IMR-90 (cell line): ENCODE measurements around the gene TTC24. TPM values are rescaled to one million over a fixed set of nuclear protein-coding genes. Genes with fewer than 3 reads are reported as not detected.

Source experiments
- ATAC-seq: fragments of 200-7000 bp; cut with Tn5 transposase; 2 replicates; pipeline ENCODE4 v1.9.1; 2020; ENCODE audit warnings: low read depth, mild to moderate bottlenecking, moderate library complexity
- BruUV-seq: library from RNA; stranded (reverse); fragments of 400-500 nt; replicated peaks from 2 replicates; lab custom pipeline; 2021; lab: Mats Ljungman, UMichigan
- CTCF ChIA-PET: fragments of 300-600 bp; formaldehyde crosslinking; extraction: SDS; loops from one replicate; lab custom pipeline; 2021; ENCODE audit warnings: antibody characterized with exemption; lab: Yijun Ruan, JAX
- POLR2A ChIA-PET: fragments of 300-600 bp; sonication (Branson Sonifier 250); formaldehyde crosslinking; loops from one replicate; lab custom pipeline; 2022; ENCODE audit warnings: antibody characterized with exemption; ENCODE audit not compliant: unreplicated experiment; lab: Charles Lee
- DNase-seq: peaks from one replicate; pipeline ENCODE4 v3.0.0; 2013
- H2AFZ ChIP-seq: replicated peaks from 2 replicates; pipeline ENCODE3; 2013; ENCODE audit warnings: low read length, mild to moderate bottlenecking; ENCODE audit not compliant: poor library complexity
- H2AK5ac ChIP-seq: 2 replicates; pipeline ENCODE4 v1.6.1; 2013; ENCODE audit warnings: low read depth, low read length, inconsistent platforms
- H2AK9ac ChIP-seq: replicated peaks from 2 replicates; pipeline ENCODE3; 2013; ENCODE audit warnings: mild to moderate bottlenecking, low read depth, low read length, moderate library complexity; ENCODE audit not compliant: poor library complexity
- H2BK120ac ChIP-seq: 2 replicates; pipeline ENCODE4 v1.6.1; 2013; ENCODE audit warnings: low read depth, low read length, inconsistent platforms
- H2BK15ac ChIP-seq: 3 replicates; pipeline ENCODE4 v1.6.1; 2013; ENCODE audit warnings: low read depth, low read length, inconsistent platforms
- H2BK20ac ChIP-seq: 2 replicates; pipeline ENCODE4 v1.6.1; 2013; ENCODE audit warnings: low read depth, mild to moderate bottlenecking, inconsistent platforms, low read length, moderate library complexity
- H2BK5ac ChIP-seq: 2 replicates; pipeline ENCODE4 v1.6.1; 2013; ENCODE audit warnings: mild to moderate bottlenecking, low read depth, low read length, inconsistent platforms; ENCODE audit not compliant: poor library complexity, severe bottlenecking
- H3K14ac ChIP-seq: replicated peaks from 2 replicates; pipeline ENCODE4 v1.6.1; 2013; ENCODE audit warnings: low read depth, low read length, inconsistent platforms
- H3K18ac ChIP-seq: 2 replicates; pipeline ENCODE4 v1.6.1; 2013; ENCODE audit warnings: low read depth, low read length, control low read depth
- H3K23ac ChIP-seq: 2 replicates; pipeline ENCODE4 v1.6.1; 2013; ENCODE audit warnings: low read depth, low read length, inconsistent platforms
- H3K27ac ChIP-seq: 2 replicates; pipeline ENCODE4 v1.5.1; 2013; ENCODE audit warnings: mild to moderate bottlenecking, control low read depth, low read length; ENCODE audit not compliant: insufficient read depth
- H3K27me3 ChIP-seq: 2 replicates; pipeline ENCODE4 v1.6.1; 2013; ENCODE audit warnings: low read length; ENCODE audit not compliant: control insufficient read depth, insufficient read depth
- H3K36me3 ChIP-seq: 2 replicates; pipeline ENCODE4 v1.6.1; 2013; ENCODE audit warnings: low read length, mixed read lengths; ENCODE audit not compliant: control insufficient read depth, insufficient read depth
- H3K4ac ChIP-seq: 2 replicates; pipeline ENCODE4 v1.6.1; 2013; ENCODE audit warnings: low read depth, low read length, inconsistent platforms
- H3K4me1 ChIP-seq: 2 replicates; pipeline ENCODE4 v1.6.1; 2013; ENCODE audit warnings: low read length, mixed read lengths; ENCODE audit not compliant: control insufficient read depth, insufficient read depth
- H3K4me2 ChIP-seq: 2 replicates; pipeline ENCODE4 v1.6.1; 2013; ENCODE audit warnings: low read depth, mild to moderate bottlenecking, control low read depth, low read length, moderate library complexity
- H3K4me3 ChIP-seq: 2 replicates; pipeline ENCODE4 v1.5.1; 2013; ENCODE audit warnings: low read depth, mild to moderate bottlenecking, control low read depth, low read length, moderate library complexity; ENCODE audit not compliant: insufficient read depth
- H3K56ac ChIP-seq: 2 replicates; pipeline ENCODE4 v1.6.1; 2013; ENCODE audit warnings: low read length, inconsistent platforms; ENCODE audit not compliant: insufficient read depth; ENCODE audit errors: extremely low read depth
- H3K79me1 ChIP-seq, 2 experiments: 2 replicates each; pipeline ENCODE4 v1.6.1; 2013; ENCODE audit warnings: low read length in 2 of 2, inconsistent platforms in 1 of 2, low read depth in 1 of 2
- H3K9ac ChIP-seq: 2 replicates; pipeline ENCODE4 v1.6.1; 2013; ENCODE audit warnings: low read depth, low read length, control low read depth
- H3K9me1 ChIP-seq: 2 replicates; pipeline ENCODE4 v1.6.1; 2013; ENCODE audit warnings: low read length, inconsistent platforms; ENCODE audit not compliant: insufficient read depth
- H3K9me3 ChIP-seq: 2 replicates; pipeline ENCODE4 v1.6.1; 2013; ENCODE audit warnings: low read length; ENCODE audit not compliant: control insufficient read depth, insufficient read depth
- H4K20me1 ChIP-seq: 2 replicates; pipeline ENCODE4 v1.6.1; 2013; ENCODE audit warnings: low read length, inconsistent platforms; ENCODE audit not compliant: insufficient read depth
- H4K5ac ChIP-seq: 2 replicates; pipeline ENCODE4 v1.6.1; 2013; ENCODE audit warnings: mild to moderate bottlenecking, low read depth, low read length, control low read depth
- H4K8ac ChIP-seq, 2 experiments: 2 replicates each; pipeline ENCODE4 v1.6.1; 2013; ENCODE audit warnings: low read depth in 2 of 2, low read length in 2 of 2, control low read depth in 1 of 2, inconsistent platforms in 1 of 2
- H4K91ac ChIP-seq: 2 replicates; pipeline ENCODE4 v1.6.1; 2013; ENCODE audit warnings: low read depth, low read length, inconsistent platforms; ENCODE audit not compliant: insufficient read depth
- BHLHE40 ChIP-seq: fragments of 150-350 bp; IDR thresholded peaks from 2 replicates; pipeline ENCODE4 v1.6.1; 2016; ENCODE audit warnings: mild to moderate bottlenecking, low read depth, low read length
- CEBPB ChIP-seq: IDR thresholded peaks from 2 replicates; pipeline ENCODE4 v1.6.1; 2012; ENCODE audit warnings: low read depth, low read length, improper control_type of control experiment
- FOS ChIP-seq: fragments of 150-350 bp; IDR thresholded peaks from 2 replicates; pipeline ENCODE4 v1.6.1; 2016; ENCODE audit warnings: low read depth, low read length
- MAFK ChIP-seq: IDR thresholded peaks from 2 replicates; pipeline ENCODE4 v1.6.1; 2012; ENCODE audit warnings: low read depth, low read length, improper control_type of control experiment
- MAZ ChIP-seq: IDR thresholded peaks from 2 replicates; pipeline ENCODE4 v1.6.1; 2012; ENCODE audit warnings: low read depth, mild to moderate bottlenecking, low read length, improper control_type of control experiment, moderate library complexity, borderline replicate concordance
- MXI1 ChIP-seq: IDR thresholded peaks from 2 replicates; pipeline ENCODE4 v1.6.1; 2012; ENCODE audit warnings: low read depth, mild to moderate bottlenecking, low read length, moderate library complexity, borderline replicate concordance
- NFE2L2 ChIP-seq: fragments of 150-350 bp; IDR thresholded peaks from 2 replicates; pipeline ENCODE4 v1.6.1; 2016; ENCODE audit warnings: low read depth, mild to moderate bottlenecking, low read length
- POLR2A ChIP-seq: IDR thresholded peaks from 2 replicates; pipeline ENCODE4 v1.6.1; 2012; ENCODE audit warnings: mild to moderate bottlenecking, low read depth, low read length
- RAD21 ChIP-seq: IDR thresholded peaks from 2 replicates; pipeline ENCODE4 v1.6.1; 2012; ENCODE audit warnings: low read length, improper control_type of control experiment
- RFX5 ChIP-seq: IDR thresholded peaks from 2 replicates; pipeline ENCODE4 v1.8.0; 2012; ENCODE audit warnings: low read depth, mild to moderate bottlenecking, low read length, moderate library complexity
- SMC3 ChIP-seq: fragments of 150-350 bp; IDR thresholded peaks from 2 replicates; pipeline ENCODE4 v1.6.1; 2016; ENCODE audit warnings: low read depth, mild to moderate bottlenecking, antibody characterized with exemption, low read length, moderate library complexity
- WGBS, 2 experiments: methylation state at CpG; one replicate each; pipeline versions ENCODE4 v1.1.5 to v1.1.7; 2013; ENCODE audit warnings: missing lambda C conversion rate in 2 of 2; ENCODE audit not compliant: insufficient read length in 1 of 2; ENCODE audit errors: extremely low coverage in 2 of 2; 5-methylcytosine and 5-hydroxymethylcytosine counted together
- dilution Hi-C: fragments of 300-500 bp; cut with HindIII; formaldehyde crosslinking; loops from one replicate; pipeline ENCODE4 v1.14.3; 2018; ENCODE audit warnings: low sequenced_read_pairs; ENCODE audit not compliant: unreplicated experiment
- in situ Hi-C: fragments of 300-500 bp; cut with MboI; formaldehyde crosslinking; loops from 3 replicates; pipeline ENCODE4 v1.14.3; 2019; ENCODE audit warnings: low sequenced_read_pairs, inconsistent platforms, mixed read lengths
- intact Hi-C: fragments of 100-400 bp; cut with micrococcal nuclease; formaldehyde crosslinking; loops from 2 replicates; pipeline ENCODE4 v1.10.0; 2022
- polyA plus RNA-seq, 3 experiments: library from polyadenylated mRNA; depleted of rRNA; stranded (reverse); fragments of >200 nt; gene quantifications; 2 replicates each; pipeline ENCODE4 v1.2.3, GENCODE V29; 2012; ENCODE audit warnings: low replicate concordance in 1 of 3
- total RNA-seq: library from RNA; depleted of rRNA; stranded (reverse); fragments of >200 nt; gene quantifications from 2 replicates; pipeline ENCODE4 v1.2.3, GENCODE V29; 2012
- TF ChIP-seq, protein P1 (sequence below): conservative IDR thresholded peaks from 2 replicates; pipeline ENCODE4 v1.5.1; 2012; ENCODE audit warnings: mild to moderate bottlenecking, low read depth, low read length, improper control_type of control experiment

The TTC24 gene
- total and polyA plus RNA-seq, 2 of the 4 experiments (the other 2 are of a cell fraction) = not detected

DNA sequence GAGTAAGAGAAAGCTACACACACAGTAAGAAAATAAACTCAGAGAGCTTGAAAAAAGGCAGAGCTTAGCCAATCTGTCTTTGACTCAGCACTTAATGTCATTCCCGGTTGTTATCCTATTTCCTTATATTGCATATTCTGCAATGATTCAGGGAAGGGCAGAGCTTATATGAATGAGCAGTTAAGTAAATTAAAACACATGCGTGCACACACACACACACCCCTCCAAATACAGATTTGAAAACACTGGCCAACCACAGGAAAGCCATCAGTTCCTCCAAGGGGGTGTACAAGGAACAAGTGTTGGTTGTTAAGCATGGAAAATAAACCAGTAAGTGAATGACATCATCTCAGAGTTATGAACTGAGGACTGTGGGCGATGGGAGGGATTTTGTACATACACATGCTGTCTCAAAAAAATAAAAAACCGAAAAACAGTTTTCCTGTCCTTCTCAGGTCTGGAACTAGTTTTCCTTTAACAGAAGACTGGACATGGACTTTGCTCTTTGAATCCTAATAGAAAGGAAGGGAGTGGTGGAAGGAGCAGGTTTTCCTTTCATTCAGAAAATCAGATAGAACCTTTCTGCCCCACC lies 8.2 kb upstream of the TTC24 start:
- H3K27ac ChIP-seq = peak overlapping the region; percentile 66
- peak overlapping the region; percentile 50; the same call in 1 of the 2 replicates for H2BK120ac ChIP-seq
- H2BK5ac ChIP-seq = peak overlapping the region; percentile 82
- H3K4me1 ChIP-seq = peaks cover 7% of the 10 kb centered on the region
- H3K4ac ChIP-seq = peak overlapping the region; percentile 66
- dilution Hi-C loops (no loop called here), in situ Hi-C loops (no loop called here), intact Hi-C loops (loop anchor here (1.0 to 2.0 kb wide), 4 partner anchors 73 to 115 kb away; no protein-coding TSS in a partner anchor)
- WGBS, 2 experiments = no CpG with 5 or more reads among the region's 4 CpGs
- H3K9me1 ChIP-seq = peaks cover 15% of the 10 kb centered on the region
- H3K56ac ChIP-seq = peak overlapping the region; percentile 41
- peak overlapping the region; percentile 51 for H4K91ac ChIP-seq
- H2AFZ ChIP-seq = peak overlapping the region; percentile 94
- H4K20me1 ChIP-seq = no peaks in the 10 kb centered on the region; the same call in 1 of the 2 replicates
- peak overlapping the region; percentile 84; the same call in 1 of the 2 replicates for H3K14ac ChIP-seq
- peak; percentile 96 for DNase-seq
- ChIA-PET POLR2A (interaction anchor here (0.6 to 0.7 kb wide), 3 partner anchors 18 to 70 kb away, joined by 3 to 4 read pairs (median 3); partner anchors contain the start of gene MEF2D), CTCF (interaction anchor here (0.6 to 1.4 kb wide), 3 partner anchors 91 to 186 kb away, joined by 3 to 4 read pairs (median 4); no protein-coding TSS in a partner anchor)
- peak; percentile 89 for ATAC-seq
- H4K5ac ChIP-seq = peak overlapping the region; percentile 32; the same call in 1 of the 2 replicates
- H2BK20ac ChIP-seq = no peak overlapping the region
- H3K9ac ChIP-seq = peak overlapping the region; percentile 61; the same call in 1 of the 2 replicates
- peak overlapping the region; percentile 73; the same call in 1 of the 2 replicates for H3K4me3 ChIP-seq
- peaks cover 8 to 29% of the 10 kb centered on the region in 2 experiments for H3K79me1 ChIP-seq
- H2AK9ac ChIP-seq = peak overlapping the region; percentile 96
- peak overlapping the region; percentile 57; the same call in 1 of the 2 replicates for H3K23ac ChIP-seq
- 0 out of 2 replicates have a peak overlapping the region, but pooled peaks have one; percentile 54 for H2AK5ac ChIP-seq
- peak overlapping the region; percentile 31; the same call in 2 of the 3 replicates for H2BK15ac ChIP-seq
- no peaks in the 10 kb centered on the region for H3K9me3 ChIP-seq
- H3K18ac ChIP-seq = peak overlapping the region; percentile 78
- H3K27me3 ChIP-seq = peaks cover 11% of the 10 kb centered on the region
- BruUV-seq = no TSS peak
- peak overlapping the region; percentile 14 to 41; a peak in 1 of 4 replicates for H4K8ac ChIP-seq
- peak overlapping the region; percentile 98 for H3K4me2 ChIP-seq
- peak; percentile 45; the same call in 1 of the 2 replicates for TF ChIP-seq MAZ
- peak; percentile 40; the same call in 1 of the 2 replicates for TF ChIP-seq FOS
- peak; percentile 92 for TF ChIP-seq CEBPB
- 0 out of 2 replicates have a peak, but pooled peaks have one; percentile 25 for TF ChIP-seq POLR2A
- peak; percentile 89 for TF ChIP-seq NFE2L2
- TF ChIP-seq SMC3 = peak; percentile 23; the same call in 1 of the 2 replicates
- no peak for TF ChIP-seq RAD21
- TF ChIP-seq MAFK = peak; percentile 87
- TF ChIP-seq MXI1 = peak; percentile 74; the same call in 1 of the 2 replicates
- TF ChIP-seq, protein P1, sequence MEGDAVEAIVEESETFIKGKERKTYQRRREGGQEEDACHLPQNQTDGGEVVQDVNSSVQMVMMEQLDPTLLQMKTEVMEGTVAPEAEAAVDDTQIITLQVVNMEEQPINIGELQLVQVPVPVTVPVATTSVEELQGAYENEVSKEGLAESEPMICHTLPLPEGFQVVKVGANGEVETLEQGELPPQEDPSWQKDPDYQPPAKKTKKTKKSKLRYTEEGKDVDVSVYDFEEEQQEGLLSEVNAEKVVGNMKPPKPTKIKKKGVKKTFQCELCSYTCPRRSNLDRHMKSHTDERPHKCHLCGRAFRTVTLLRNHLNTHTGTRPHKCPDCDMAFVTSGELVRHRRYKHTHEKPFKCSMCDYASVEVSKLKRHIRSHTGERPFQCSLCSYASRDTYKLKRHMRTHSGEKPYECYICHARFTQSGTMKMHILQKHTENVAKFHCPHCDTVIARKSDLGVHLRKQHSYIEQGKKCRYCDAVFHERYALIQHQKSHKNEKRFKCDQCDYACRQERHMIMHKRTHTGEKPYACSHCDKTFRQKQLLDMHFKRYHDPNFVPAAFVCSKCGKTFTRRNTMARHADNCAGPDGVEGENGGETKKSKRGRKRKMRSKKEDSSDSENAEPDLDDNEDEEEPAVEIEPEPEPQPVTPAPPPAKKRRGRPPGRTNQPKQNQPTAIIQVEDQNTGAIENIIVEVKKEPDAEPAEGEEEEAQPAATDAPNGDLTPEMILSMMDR = no peak
- no peak for TF ChIP-seq RFX5
- TF ChIP-seq BHLHE40 = no peak
- no peaks in the 10 kb centered on the region for H3K36me3 ChIP-seq
